CD14-positive monocyte (primary cell): ENCODE data around the gene HOXD1. TPM values are rescaled to one million over a fixed set of nuclear protein-coding genes. Genes with fewer than 3 reads are reported as not detected.

ENCODE experiments used
- DNase-seq, 3 donors: peaks; one replicate each; pipeline ENCODE4 v3.0.0-alpha.2; 2011 to 2022
- H2AFZ ChIP-seq: 2 replicates; pipeline ENCODE4 v1.6.0; 2012; ENCODE audit warnings: mild to moderate bottlenecking, low read depth, low read length, inconsistent platforms; ENCODE audit not compliant: insufficient read depth, poor library complexity, severe bottlenecking
- H3K27ac ChIP-seq, 2 donors: 1 replicate in 1 of 2; 2 replicates in 1 of 2; pipeline ENCODE4 v1.5.1; 2012 to 2013; ENCODE audit warnings: low read length in 2 of 2, control low read depth in 1 of 2, inconsistent platforms in 1 of 2, low read depth in 1 of 2, mild to moderate bottlenecking in 1 of 2
- H3K27me3 ChIP-seq, 2 donors: one replicate each; pipeline versions ENCODE4 v1.6.0 to v1.6.1; 2011 to 2013; ENCODE audit warnings: low read length in 2 of 2; ENCODE audit not compliant: control insufficient read depth in 2 of 2, insufficient read depth in 2 of 2
- H3K36me3 ChIP-seq, 2 donors: replicated peaks in 1 of 2; 1 replicate in 1 of 2; 2 replicates in 1 of 2; pipeline versions ENCODE4 v1.5.1 to v1.6.1; 2012 to 2013; ENCODE audit warnings: low read length in 2 of 2, control low read depth in 1 of 2, inconsistent platforms in 1 of 2, mild to moderate bottlenecking in 1 of 2; ENCODE audit not compliant: insufficient read depth in 2 of 2, control insufficient read depth in 1 of 2
- H3K4me1 ChIP-seq, 2 donors: 1 replicate in 1 of 2; 2 replicates in 1 of 2; pipeline versions ENCODE4 v1.5.1 to v1.6.1; 2012 to 2013; ENCODE audit warnings: low read length in 2 of 2, control low read depth in 1 of 2, inconsistent platforms in 1 of 2, mild to moderate bottlenecking in 1 of 2, moderate library complexity in 1 of 2; ENCODE audit not compliant: insufficient read depth in 2 of 2, control insufficient read depth in 1 of 2
- H3K4me2 ChIP-seq: replicated peaks from 2 replicates; pipeline ENCODE3; 2012; ENCODE audit warnings: low read length, moderate library complexity, mild to moderate bottlenecking; ENCODE audit not compliant: poor library complexity, severe bottlenecking; ENCODE audit errors: extremely low read depth
- H3K4me3 ChIP-seq, 3 experiments: fragments of 200-600 bp in 1 of 3; sonication (generic) in 1 of 3; replicated peaks in 1 of 3; 1 replicate in 2 of 3; 2 replicates in 1 of 3; pipeline ENCODE4 v1.5.1; 2011 to 2013; ENCODE audit warnings: low read length in 3 of 3, mild to moderate bottlenecking in 3 of 3, control low read depth in 2 of 3, low read depth in 2 of 3, inconsistent platforms in 1 of 3, moderate library complexity in 1 of 3
- H3K79me2 ChIP-seq: 2 replicates; pipeline ENCODE4 v1.6.0; 2012; ENCODE audit warnings: mild to moderate bottlenecking, control low read depth, inconsistent platforms, low read length, moderate library complexity; ENCODE audit not compliant: insufficient read depth
- H3K9ac ChIP-seq: 2 replicates; pipeline ENCODE4 v1.6.0; 2017; ENCODE audit warnings: low read length, mild to moderate bottlenecking; ENCODE audit not compliant: insufficient read depth, poor library complexity, severe bottlenecking
- H3K9me3 ChIP-seq, 2 donors: replicated peaks in 1 of 2; 1 replicate in 1 of 2; 2 replicates in 1 of 2; pipeline versions ENCODE4 v1.5.1 to v1.6.1; 2012 to 2013; ENCODE audit warnings: low read length in 2 of 2, control low read depth in 1 of 2; ENCODE audit not compliant: control insufficient read depth in 1 of 2, insufficient read depth in 1 of 2
- H4K20me1 ChIP-seq: 2 replicates; pipeline ENCODE4 v1.6.0; 2012; ENCODE audit warnings: mild to moderate bottlenecking, low read length, control low read depth, moderate library complexity; ENCODE audit not compliant: insufficient read depth
- H3K27ac Mint-ChIP-seq, 7 donors: one replicate each; pipeline ENCODE4 v1.8.0; 2020; ENCODE audit warnings: mild to moderate bottlenecking in 7 of 7, mixed read lengths in 7 of 7, moderate library complexity in 6 of 7, inconsistent platforms in 2 of 7
- H3K27me3 Mint-ChIP-seq, 3 donors: one replicate each; pipeline ENCODE4 v1.8.0; 2021 to 2022; ENCODE audit warnings: low read depth in 3 of 3, mild to moderate bottlenecking in 3 of 3, mixed read lengths in 3 of 3, moderate library complexity in 3 of 3, inconsistent platforms in 1 of 3
- H3K36me3 Mint-ChIP-seq, 2 donors: one replicate each; pipeline ENCODE4 v1.8.0; 2020; ENCODE audit warnings: mixed read lengths in 2 of 2, inconsistent platforms in 1 of 2, mild to moderate bottlenecking in 1 of 2
- H3K4me1 Mint-ChIP-seq: one replicate; pipeline ENCODE4 v1.8.0; 2020; ENCODE audit warnings: mild to moderate bottlenecking, mixed read lengths
- H3K4me3 Mint-ChIP-seq, 2 donors: one replicate each; pipeline ENCODE4 v1.8.0; 2020; ENCODE audit warnings: mild to moderate bottlenecking in 2 of 2, mixed read lengths in 2 of 2, moderate library complexity in 1 of 2
- H3K9me3 Mint-ChIP-seq, 7 donors: one replicate each; pipeline ENCODE4 v1.8.0; 2020 to 2022; ENCODE audit warnings: mixed read lengths in 7 of 7, mild to moderate bottlenecking in 6 of 7, moderate library complexity in 6 of 7, inconsistent platforms in 2 of 7
- CTCF ChIP-seq: fragments of 200-600 bp; IDR thresholded peaks from one replicate; pipeline ENCODE4 v1.8.0; 2022; ENCODE audit warnings: antibody characterized with exemption, mild to moderate bottlenecking
- WGBS: methylation state at CpG from one replicate; pipeline ENCODE4 v1.1.5; 2013; ENCODE audit warnings: missing lambda C conversion rate; ENCODE audit not compliant: insufficient coverage; 5-methylcytosine and 5-hydroxymethylcytosine counted together
- intact Hi-C, 2 donors: fragments of 100-400 bp; cut with micrococcal nuclease; formaldehyde crosslinking; loops; one replicate each; pipeline versions ENCODE4 v1.15.0 to v1.15.1; 2023
- polyA plus RNA-seq, 3 donors: library from polyadenylated mRNA; depleted of rRNA in 1 of 3; unstranded in 2 of 3; stranded (reverse) in 1 of 3; fragments of 300-500 nt in 2 of 3; fragments of >200 nt in 1 of 3; fragmentation: Illumina TruSeq in 2 of 3; gene quantifications; 1 replicate in 2 of 3; 2 replicates in 1 of 3; pipeline ENCODE4 v1.2.3, GENCODE V29; 2012 to 2021

The HOXD1 gene
- polyA plus RNA-seq, 3 donors, result not detected

- no peak for DNase-seq
- Histone ChIP-seq H3K27ac (no peak overlapping the region), H4K20me1 (no peaks in the 10 kb centered on the region), H2AFZ (no peak overlapping the region), H3K9ac (no peak overlapping the region), H3K27me3 (peaks cover 88 to 100% of the 10 kb centered on the region in 2 donors), H3K4me3 (no peak overlapping the region), H3K36me3 (no peaks in the 10 kb centered on the region), H3K4me1 (no peaks in the 10 kb centered on the region), H3K79me2 (no peaks in the 10 kb centered on the region), H3K9me3 (peaks cover 0 to 43% of the 10 kb centered on the region in 2 donors), H3K4me2 (no peak overlapping the region)
- H3K27ac Mint-ChIP-seq, result no peak overlapping the region
- 83% methylated on average over 5 of the region's 5 CpGs for whole genome bisulfite sequencing
- no peak for TF ChIP-seq CTCF
- H3K4me3 Mint-ChIP-seq, result peak overlapping the region in 1 of 2 donors; percentile 52
- peaks cover 0 to 3% of the 10 kb centered on the region in 2 donors for H3K36me3 Mint-ChIP-seq
- peaks cover 92 to 100% (median 100%) of the 10 kb centered on the region in 3 donors for H3K27me3 Mint-ChIP-seq
- no peaks in the 10 kb centered on the region for H3K4me1 Mint-ChIP-seq
- intact Hi-C loops, result no loop called here
- H3K9me3 Mint-ChIP-seq, result peaks cover 0 to 37% (median 15%) of the 10 kb centered on the region in 7 donors
These were observed 19.3 kb upstream of the HOXD1 start for GRCh38 chr2:176169181-176169580.

GRCh38 chr2:176169711-176170110 lies 18.8 kb upstream of the HOXD1 start:
- Histone ChIP-seq H3K4me3 (no peak overlapping the region), H3K36me3 (no peaks in the 10 kb centered on the region), H3K79me2 (no peaks in the 10 kb centered on the region), H3K9ac (no peak overlapping the region), H3K27ac (no peak overlapping the region), H3K9me3 (peaks cover 0 to 37% of the 10 kb centered on the region in 2 donors), H3K4me2 (no peak overlapping the region), H3K4me1 (no peaks in the 10 kb centered on the region), H3K27me3 (peaks cover 88 to 100% of the 10 kb centered on the region in 2 donors), H2AFZ (no peak overlapping the region), H4K20me1 (no peaks in the 10 kb centered on the region)
- H3K4me3 Mint-ChIP-seq, result peak overlapping the region in 1 of 2 donors; percentile 52
- DNase-seq, result no peak
- WGBS, result no CpG with 5 or more reads among the region's 2 CpGs
- TF ChIP-seq CTCF, result no peak
- intact Hi-C loops, result no loop called here
- no peaks in the 10 kb centered on the region for H3K36me3 Mint-ChIP-seq
- peaks cover 92 to 100% (median 100%) of the 10 kb centered on the region in 3 donors for H3K27me3 Mint-ChIP-seq
- H3K27ac Mint-ChIP-seq, result no peak overlapping the region
- H3K9me3 Mint-ChIP-seq, result peaks cover 0 to 31% (median 10%) of the 10 kb centered on the region in 7 donors
- H3K4me1 Mint-ChIP-seq, result no peaks in the 10 kb centered on the region
